Thymus (tissue), 11 donors: ENCODE results near the gene S100Z. TPM values are rescaled to one million over a fixed set of nuclear protein-coding genes. Genes with fewer than 3 reads are reported as not detected.
"Not testable (repeated sequence)": the region's sequence is repeated elsewhere in the genome, so short reads cannot be mapped to it uniquely, and the experiment has no call there.

Source experiments
- DNase-seq, 9 donors: peaks; one replicate each; pipeline ENCODE4 v3.0.0-alpha.2; 2013; ENCODE audit warnings: low spot score in 9 of 9, low read depth in 6 of 9, missing footprints in 1 of 9
- H3K27ac ChIP-seq, 2 donors: one replicate each; pipeline ENCODE4 v1.5.1; 2013; ENCODE audit warnings: control low read depth in 1 of 2, low read depth in 1 of 2, low read length in 1 of 2, mild to moderate bottlenecking in 1 of 2, moderate library complexity in 1 of 2
- H3K27me3 ChIP-seq, 2 donors: one replicate each; pipeline ENCODE4 v1.5.1; 2013; ENCODE audit warnings: low read length in 1 of 2; ENCODE audit not compliant: control insufficient read depth in 2 of 2, insufficient read depth in 1 of 2
- H3K36me3 ChIP-seq, 2 donors: one replicate each; pipeline ENCODE4 v1.5.1; 2013; ENCODE audit warnings: low read length in 1 of 2, mild to moderate bottlenecking in 1 of 2, moderate library complexity in 1 of 2; ENCODE audit not compliant: control insufficient read depth in 2 of 2, insufficient read depth in 2 of 2
- H3K4me1 ChIP-seq, 2 donors: one replicate each; pipeline ENCODE4 v1.5.1; 2013; ENCODE audit warnings: low read length in 2 of 2; ENCODE audit not compliant: control insufficient read depth in 2 of 2, insufficient read depth in 2 of 2
- H3K4me3 ChIP-seq, 2 donors: one replicate each; pipeline ENCODE4 v1.5.1; 2013; ENCODE audit warnings: low read length in 2 of 2, control low read depth in 1 of 2, mild to moderate bottlenecking in 1 of 2
- H3K9me3 ChIP-seq, 2 donors: one replicate each; pipeline ENCODE4 v1.5.1; 2013; ENCODE audit warnings: low read length in 1 of 2, mild to moderate bottlenecking in 1 of 2; ENCODE audit not compliant: control insufficient read depth in 2 of 2, insufficient read depth in 1 of 2
- WGBS: extraction: QIAGEN DNeasy Blood & Tissue Kit; methylation state at CpG from one replicate; pipeline ENCODE4 v1.1.7; 2013; 5-methylcytosine and 5-hydroxymethylcytosine counted together
- polyA plus RNA-seq: library from polyadenylated mRNA; stranded (reverse); fragments of 200-250 nt; gene quantifications from one replicate; pipeline ENCODE4 v1.2.3, GENCODE V29; 2013
- total RNA-seq: library from RNA; stranded (reverse); fragments of 120-200 nt; gene quantifications from one replicate; pipeline ENCODE4 v1.2.4, GENCODE V29; 2013
- donor health status: healthy.

Gene S100Z
- total and polyA plus RNA-seq, 2 donors, result 1.5 to 1.6 TPM

- Histone ChIP-seq H3K36me3 (no peaks in the 10 kb centered on the region), H3K9me3 (no peaks in the 10 kb centered on the region), H3K27ac (no peak overlapping the region), H3K4me3 (no peak overlapping the region), H3K27me3 (no peaks in the 10 kb centered on the region), H3K4me1 (peaks cover 6 to 20% of the 10 kb centered on the region in 2 donors)
- no peak for DNase-seq
- 94% methylated on average over 3 of the region's 3 CpGs for WGBS
Measured at GRCh38 chr5:76845890-76846289, 3.9 kb upstream of the S100Z start.

GRCh38 chr5:76850543-76851145 is 830 bp downstream of the S100Z start:
- H3K4me3 ChIP-seq, result peak overlapping the region in 1 of 2 donors; percentile 12
- H3K27me3 ChIP-seq, result no peaks in the 10 kb centered on the region
- H3K9me3 ChIP-seq, result peaks cover 0 to 10% of the 10 kb centered on the region in 2 donors
- no peak for DNase-seq
- WGBS, result 58% methylated on average over 8 of the region's 8 CpGs
- H3K4me1 ChIP-seq, result peaks cover 8 to 42% of the 10 kb centered on the region in 2 donors
- H3K27ac ChIP-seq, result peak overlapping the region in 1 of 2 donors; percentile 81
- H3K36me3 ChIP-seq, result no peaks in the 10 kb centered on the region

- WGBS, result 32% methylated on average over 7 of the region's 7 CpGs
- no peak overlapping the region for H3K27ac ChIP-seq
- no peak for DNase-seq
- H3K36me3 ChIP-seq, result no peaks in the 10 kb centered on the region
- no peaks in the 10 kb centered on the region for H3K27me3 ChIP-seq
- H3K4me1 ChIP-seq, result peaks cover 8 to 53% of the 10 kb centered on the region in 2 donors
- H3K4me3 ChIP-seq, result no peak overlapping the region
- H3K9me3 ChIP-seq, result peaks cover 0 to 10% of the 10 kb centered on the region in 2 donors
Measured at GRCh38 chr5:76851728-76852369, 2.0 kb downstream of the S100Z start.

DNA sequence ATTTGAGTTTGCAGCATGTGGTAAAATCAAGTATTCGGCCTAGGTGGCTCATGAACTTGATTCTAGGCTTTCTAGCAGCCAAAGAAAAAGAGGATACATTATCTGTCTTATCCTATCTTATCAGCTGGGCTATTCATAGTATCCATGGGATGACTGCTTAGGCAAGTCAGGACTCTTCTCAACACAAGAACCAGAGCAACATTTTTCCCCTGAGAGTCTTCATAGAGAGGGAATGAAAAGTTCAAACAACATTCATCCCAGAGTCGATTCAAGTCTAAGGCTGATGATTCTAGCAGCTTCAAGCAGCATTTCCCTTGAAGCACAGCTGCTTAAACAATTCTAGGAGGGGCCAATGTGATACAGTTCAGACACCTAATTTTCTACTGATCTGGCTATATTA is 3.0 kb downstream of the S100Z start:
- Histone ChIP-seq H3K4me1 (peaks cover 8 to 53% of the 10 kb centered on the region in 2 donors), H3K9me3 (peaks cover 0 to 10% of the 10 kb centered on the region in 2 donors), H3K36me3 (no peaks in the 10 kb centered on the region), H3K27me3 (no peaks in the 10 kb centered on the region), H3K4me3 (no peak overlapping the region), H3K27ac (no peak overlapping the region)
- DNase-seq, result no peak
- 55% methylated on average over 2 of the region's 2 CpGs for WGBS

- not testable (repeated sequence) for H3K4me3 ChIP-seq, DNase-seq, H3K27ac ChIP-seq, H3K27me3 ChIP-seq, H3K36me3 ChIP-seq
- 92% methylated on average over 3 of the region's 3 CpGs for WGBS
- Histone ChIP-seq H3K4me1 (peaks cover 8 to 53% of the 10 kb centered on the region in 2 donors), H3K9me3 (peaks cover 0 to 10% of the 10 kb centered on the region in 2 donors)
Measured at GRCh38 chr5:76853741-76854140, 3.9 kb downstream of the S100Z start.

GRCh38 chr5:76854644-76855043 is 4.8 kb downstream of the S100Z start:
- Histone ChIP-seq H3K36me3 (no peaks in the 10 kb centered on the region), H3K9me3 (peaks cover 0 to 10% of the 10 kb centered on the region in 2 donors), H3K4me3 (no peak overlapping the region), H3K27ac (no peak overlapping the region), H3K27me3 (no peaks in the 10 kb centered on the region), H3K4me1 (peaks cover 8 to 46% of the 10 kb centered on the region in 2 donors)
- DNase-seq, result no peak

DNA sequence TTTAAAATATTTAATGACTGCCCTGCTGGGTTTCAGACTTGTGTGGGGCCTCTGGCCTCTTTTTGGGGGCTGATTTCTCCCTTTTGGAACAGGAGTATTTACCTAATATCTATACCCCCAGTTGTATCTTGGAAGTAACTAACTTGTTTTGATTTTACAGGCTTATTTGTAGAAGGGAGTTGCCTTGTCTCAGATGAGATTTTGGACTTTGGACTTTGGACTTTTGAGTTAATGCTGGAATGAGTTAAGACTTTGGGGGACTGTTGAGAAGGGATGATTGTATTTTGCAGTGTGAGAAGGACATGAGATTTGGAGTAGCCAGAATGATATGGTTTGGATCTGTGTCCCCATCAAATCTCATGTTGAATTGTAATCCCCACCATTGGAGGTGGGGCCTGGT is 5.7 kb downstream of the S100Z start:
- H3K4me3 ChIP-seq, DNase-seq, H3K27me3 ChIP-seq, H3K36me3 ChIP-seq: not testable (repeated sequence)
- Histone ChIP-seq H3K27ac (peak overlapping the region in 1 of 2 donors; percentile 55), H3K9me3 (peaks cover 0 to 10% of the 10 kb centered on the region in 2 donors), H3K4me1 (peaks cover 2 to 38% of the 10 kb centered on the region in 2 donors)

DNA sequence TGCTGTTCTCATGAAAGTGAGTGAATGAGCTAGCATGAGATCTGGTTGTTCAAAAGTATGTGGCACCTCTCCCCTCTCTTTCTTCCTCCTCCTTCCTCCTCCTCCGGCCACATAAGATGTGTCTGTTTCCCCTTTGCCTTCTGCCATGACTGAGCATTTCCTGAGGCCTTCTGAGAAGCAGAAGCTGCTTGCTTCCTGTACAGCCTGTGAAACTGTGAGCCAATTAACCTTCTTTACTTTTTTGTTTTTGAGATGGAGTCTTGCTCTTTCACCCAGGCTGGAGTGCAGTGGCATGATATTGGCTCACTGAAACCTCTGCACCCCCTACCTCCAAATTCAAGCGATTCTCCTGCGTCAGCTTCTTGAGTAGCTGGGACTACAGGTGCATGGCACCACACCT is 6.1 kb downstream of the S100Z start:
- Histone ChIP-seq H3K4me1 (peaks cover 2 to 33% of the 10 kb centered on the region in 2 donors), H3K9me3 (peaks cover 0 to 10% of the 10 kb centered on the region in 2 donors), H3K27ac (peak overlapping the region; percentile 55 to 69), H3K4me3 (no peak overlapping the region), H3K27me3 (no peaks in the 10 kb centered on the region), H3K36me3 (no peaks in the 10 kb centered on the region)
- DNase-seq, result peak in 7 of 9 donors; percentile 25 to 81 (median 54)
- 15% methylated on average over 3 of the region's 3 CpGs for WGBS

- WGBS, result 90% methylated on average over 4 of the region's 4 CpGs
- not testable (repeated sequence) for H3K27me3 ChIP-seq, H3K4me3 ChIP-seq, DNase-seq, H3K27ac ChIP-seq, H3K36me3 ChIP-seq
- H3K9me3 ChIP-seq, result peaks cover 0 to 10% of the 10 kb centered on the region in 2 donors
- peaks cover 2 to 25% of the 10 kb centered on the region in 2 donors for H3K4me1 ChIP-seq
Measured at GRCh38 chr5:76856800-76857199, 7.0 kb downstream of the S100Z start.
